SJSA1 (cell line): ENCODE data around the gene DLG2. TPM values are rescaled to one million over a fixed set of nuclear protein-coding genes. Genes with fewer than 3 reads are reported as not detected.

ENCODE experiments used
- DNase-seq, 2 experiments: peaks; one replicate each; pipeline ENCODE4 v3.0.0-alpha.2; 2015 to 2020; ENCODE audit warnings: low spot score in 2 of 2, low read depth in 1 of 2
- H3K27ac ChIP-seq: fragments of 250-450 bp; sonication (Bioruptor Pico); 2 replicates; pipeline ENCODE4 v1.5.1; 2020; ENCODE audit warnings: mild to moderate bottlenecking, moderate library complexity
- H3K27me3 ChIP-seq: fragments of 250-450 bp; sonication (Bioruptor Pico); replicated peaks from 2 replicates; pipeline ENCODE4 v1.5.1; 2020; ENCODE audit warnings: mild to moderate bottlenecking, moderate library complexity
- H3K36me3 ChIP-seq: fragments of 250-450 bp; sonication (Bioruptor Pico); 2 replicates; pipeline ENCODE4 v1.5.1; 2020; ENCODE audit warnings: mild to moderate bottlenecking
- H3K4me1 ChIP-seq: fragments of 250-450 bp; sonication (Bioruptor Pico); replicated peaks from 2 replicates; pipeline ENCODE4 v1.6.1; 2021; ENCODE audit warnings: mild to moderate bottlenecking
- H3K4me3 ChIP-seq: fragments of 250-450 bp; sonication (Bioruptor Pico); 2 replicates; pipeline ENCODE4 v1.5.1; 2020; ENCODE audit warnings: mild to moderate bottlenecking
- H3K9me3 ChIP-seq: fragments of 250-450 bp; sonication (Bioruptor Pico); replicated peaks from 2 replicates; pipeline ENCODE4 v1.5.1; 2020; ENCODE audit warnings: mild to moderate bottlenecking
- total RNA-seq: library from RNA; depleted of rRNA; stranded (reverse); fragments of >200 nt; shearing (Covaris generic); gene quantifications from 2 replicates; pipeline ENCODE4 v1.2.3, GENCODE V29; 2014

Gene DLG2
- total RNA-seq, 1 experiment from 2014 or later = 0.13 TPM

- Histone ChIP-seq H3K4me1 (no peaks in the 10 kb centered on the region), H3K27ac (no peak overlapping the region), H3K36me3 (no peaks in the 10 kb centered on the region), H3K4me3 (no peak overlapping the region), H3K27me3 (no peaks in the 10 kb centered on the region), H3K9me3 (no peaks in the 10 kb centered on the region)
- DNase-seq = no peak
Measured at GRCh38 chr11:83480811-83481210, 2146.3 kb downstream of the DLG2 start.

- Histone ChIP-seq H3K27ac (no peak overlapping the region), H3K9me3 (no peaks in the 10 kb centered on the region), H3K4me3 (no peak overlapping the region), H3K36me3 (no peaks in the 10 kb centered on the region), H3K4me1 (no peaks in the 10 kb centered on the region), H3K27me3 (no peaks in the 10 kb centered on the region)
- no peak for DNase-seq
Measured at GRCh38 chr11:83480251-83480650, 2146.9 kb downstream of the DLG2 start.

GRCh38 chr11:83477772-83478171 is 2149.4 kb downstream of the DLG2 start:
- Histone ChIP-seq H3K4me1 (no peaks in the 10 kb centered on the region), H3K27me3 (no peaks in the 10 kb centered on the region), H3K27ac (no peak overlapping the region), H3K4me3 (no peak overlapping the region), H3K9me3 (no peaks in the 10 kb centered on the region), H3K36me3 (no peaks in the 10 kb centered on the region)
- no peak for DNase-seq

- Histone ChIP-seq H3K4me3 (no peak overlapping the region), H3K27me3 (no peaks in the 10 kb centered on the region), H3K36me3 (no peaks in the 10 kb centered on the region), H3K27ac (no peak overlapping the region), H3K9me3 (no peaks in the 10 kb centered on the region), H3K4me1 (no peaks in the 10 kb centered on the region)
- DNase-seq = no peak
Measured at GRCh38 chr11:83475760-83476159, 2151.4 kb downstream of the DLG2 start.

- Histone ChIP-seq H3K27me3 (no peaks in the 10 kb centered on the region), H3K27ac (no peak overlapping the region), H3K4me3 (no peak overlapping the region), H3K4me1 (no peaks in the 10 kb centered on the region), H3K9me3 (no peaks in the 10 kb centered on the region), H3K36me3 (no peaks in the 10 kb centered on the region)
- no peak for DNase-seq
Measured at GRCh38 chr11:83473743-83474142, 2153.4 kb downstream of the DLG2 start.

GRCh38 chr11:83472806-83473205 is 2154.3 kb downstream of the DLG2 start:
- H3K36me3 ChIP-seq = no peaks in the 10 kb centered on the region
- H3K27me3 ChIP-seq = no peaks in the 10 kb centered on the region
- DNase-seq = no peak
- no peaks in the 10 kb centered on the region for H3K9me3 ChIP-seq
- no peak overlapping the region for H3K4me3 ChIP-seq
- H3K27ac ChIP-seq = no peak overlapping the region
- H3K4me1 ChIP-seq = no peaks in the 10 kb centered on the region

- H3K9me3 ChIP-seq = no peaks in the 10 kb centered on the region
- H3K27ac ChIP-seq = no peak overlapping the region
- DNase-seq = no peak
- H3K4me1 ChIP-seq = no peaks in the 10 kb centered on the region
- H3K4me3 ChIP-seq = no peak overlapping the region
- no peaks in the 10 kb centered on the region for H3K27me3 ChIP-seq
- no peaks in the 10 kb centered on the region for H3K36me3 ChIP-seq
Measured at GRCh38 chr11:83471831-83472727, 2155.1 kb downstream of the DLG2 start.

GRCh38 chr11:83467837-83468236 is 2159.3 kb downstream of the DLG2 start:
- H3K4me3 ChIP-seq = no peak overlapping the region
- no peaks in the 10 kb centered on the region for H3K4me1 ChIP-seq
- H3K9me3 ChIP-seq = no peaks in the 10 kb centered on the region
- no peak overlapping the region for H3K27ac ChIP-seq
- no peaks in the 10 kb centered on the region for H3K27me3 ChIP-seq
- no peak for DNase-seq
- H3K36me3 ChIP-seq = no peaks in the 10 kb centered on the region

GRCh38 chr11:83464160-83464944 is 2162.8 kb downstream of the DLG2 start:
- Histone ChIP-seq H3K9me3 (no peaks in the 10 kb centered on the region), H3K27ac (no peak overlapping the region), H3K4me3 (no peak overlapping the region), H3K36me3 (no peaks in the 10 kb centered on the region), H3K4me1 (no peaks in the 10 kb centered on the region), H3K27me3 (no peaks in the 10 kb centered on the region)
- DNase-seq = no peak

GRCh38 chr11:83459798-83460197 is 2167.3 kb downstream of the DLG2 start:
- Histone ChIP-seq H3K36me3 (no peaks in the 10 kb centered on the region), H3K27ac (no peak overlapping the region), H3K27me3 (no peaks in the 10 kb centered on the region), H3K9me3 (no peaks in the 10 kb centered on the region), H3K4me3 (no peak overlapping the region), H3K4me1 (no peaks in the 10 kb centered on the region)
- DNase-seq = no peak

GRCh38 chr11:83456566-83456965 is 2170.6 kb downstream of the DLG2 start:
- Histone ChIP-seq H3K36me3 (no peaks in the 10 kb centered on the region), H3K27me3 (no peaks in the 10 kb centered on the region), H3K27ac (no peak overlapping the region), H3K4me1 (no peaks in the 10 kb centered on the region), H3K4me3 (no peak overlapping the region), H3K9me3 (no peaks in the 10 kb centered on the region)
- DNase-seq = no peak

GRCh38 chr11:83456075-83456474 is 2171.1 kb downstream of the DLG2 start:
- Histone ChIP-seq H3K27ac (no peak overlapping the region), H3K4me1 (no peaks in the 10 kb centered on the region), H3K27me3 (no peaks in the 10 kb centered on the region), H3K4me3 (no peak overlapping the region), H3K36me3 (no peaks in the 10 kb centered on the region), H3K9me3 (no peaks in the 10 kb centered on the region)
- DNase-seq = no peak

- DNase-seq = no peak
- Histone ChIP-seq H3K9me3 (no peaks in the 10 kb centered on the region), H3K4me1 (no peaks in the 10 kb centered on the region), H3K4me3 (no peak overlapping the region), H3K27ac (no peak overlapping the region), H3K27me3 (no peaks in the 10 kb centered on the region), H3K36me3 (no peaks in the 10 kb centered on the region)
Measured at GRCh38 chr11:83455356-83455755, 2171.8 kb downstream of the DLG2 start.

GRCh38 chr11:83454674-83455073 is 2172.5 kb downstream of the DLG2 start:
- Histone ChIP-seq H3K4me3 (no peak overlapping the region), H3K9me3 (no peaks in the 10 kb centered on the region), H3K27ac (no peak overlapping the region), H3K4me1 (no peaks in the 10 kb centered on the region), H3K36me3 (no peaks in the 10 kb centered on the region), H3K27me3 (no peaks in the 10 kb centered on the region)
- no peak for DNase-seq
